Kidney tubule cell (primary cell): ENCODE results near the gene SYTL2.
"Not testable (repeated sequence)": the region's sequence is repeated elsewhere in the genome, so short reads cannot be mapped to it uniquely, and the experiment has no call there.

ENCODE experiments used
- DNase-seq: peaks from one replicate; pipeline ENCODE4 v3.0.0-alpha.2; 2018; ENCODE audit warnings: low spot score

Gene SYTL2

GRCh38 chr11:85810871-85811611, at the start of gene SYTL2:
TSS of gene SYTL2 (minus strand) at chr11:85811141. CDS start at chr11:85757725, 53,416 bp downstream.
- DNase-seq: peak; percentile 81

- DNase-seq: not testable (repeated sequence)
These were observed 48.6 kb upstream of the SYTL2 start for GRCh38 chr11:85859541-85859940.

GRCh38 chr11:85857098-85857497, 46.2 kb upstream of the SYTL2 start:
- DNase-seq: no peak

- no peak for DNase-seq
These were observed 44.4 kb upstream of the SYTL2 start, which contains the start of gene CCDC83 for GRCh38 chr11:85855341-85855656. TSS of gene CCDC83 (plus strand) at chr11:85855383. CDS start at chr11:85865124, 9,741 bp downstream.

- DNase-seq: peak; percentile 95
These were observed 43.8 kb upstream of the SYTL2 start for GRCh38 chr11:85854557-85855340.

- DNase-seq: no peak
These were observed 43.2 kb upstream of the SYTL2 start for GRCh38 chr11:85854212-85854556.

GRCh38 chr11:85853541-85853940, 42.6 kb upstream of the SYTL2 start:
- not testable (repeated sequence) for DNase-seq

GRCh38 chr11:85852754-85853153, 41.8 kb upstream of the SYTL2 start:
- not testable (repeated sequence) for DNase-seq

- no peak for DNase-seq
These were observed 37.6 kb upstream of the SYTL2 start for GRCh38 chr11:85848556-85848955.

GRCh38 chr11:85848006-85848405, 37.1 kb upstream of the SYTL2 start:
- DNase-seq: no peak

GRCh38 chr11:85847436-85847835, 36.5 kb upstream of the SYTL2 start:
- no peak for DNase-seq

GRCh38 chr11:85845124-85845631, 34.2 kb upstream of the SYTL2 start:
- DNase-seq: peak; percentile 71

GRCh38 chr11:85844439-85845123, 33.6 kb upstream of the SYTL2 start:
- peak; percentile 98 for DNase-seq

GRCh38 chr11:85843929-85844328, 33.0 kb upstream of the SYTL2 start:
- DNase-seq: no peak

GRCh38 chr11:85840932-85841331, 30.0 kb upstream of the SYTL2 start:
- not testable (repeated sequence) for DNase-seq

GRCh38 chr11:85835729-85836128, 24.8 kb upstream of the SYTL2 start:
- no peak for DNase-seq

- DNase-seq: no peak
These were observed 24.3 kb upstream of the SYTL2 start for GRCh38 chr11:85835263-85835662.

- DNase-seq: no peak
These were observed 20.1 kb upstream of the SYTL2 start for GRCh38 chr11:85831050-85831449.

GRCh38 chr11:85829172-85829571, 18.2 kb upstream of the SYTL2 start:
- DNase-seq: no peak

- DNase-seq: no peak
These were observed 17.7 kb upstream of the SYTL2 start for GRCh38 chr11:85828640-85828978.

GRCh38 chr11:85827748-85828639, 17.1 kb upstream of the SYTL2 start:
- DNase-seq: peak; percentile 87
